Caco-2 (cell line): Measurements from ENCODE around the gene PRRX1. TPM values are rescaled to one million over a fixed set of nuclear protein-coding genes. Genes with fewer than 3 reads are reported as not detected.
A peak's percentile ranks its signal among the peaks of the same experiment; 100 is the strongest.

Source experiments
- Bru-seq: library from RNA; stranded (reverse); fragments of 400-500 nt; gene quantifications from one replicate; lab custom pipeline; 2021; lab: Mats Ljungman, UMichigan
- BruChase-seq, 2 experiments: library from RNA; stranded (reverse); fragments of 400-500 nt; gene quantifications; one replicate each; lab custom pipeline; 2021; lab: Mats Ljungman, UMichigan
- BruUV-seq: library from RNA; stranded (reverse); fragments of 400-500 nt; replicated peaks from 2 replicates; lab custom pipeline; 2021; lab: Mats Ljungman, UMichigan
- CTCF ChIA-PET: fragments of 300-600 bp; sonication (Branson Sonifier 250); formaldehyde crosslinking; loops from one replicate; lab custom pipeline; 2022; ENCODE audit warnings: antibody characterized with exemption; lab: Charles Lee
- POLR2A ChIA-PET: fragments of 300-600 bp; sonication (Branson Sonifier 250); formaldehyde crosslinking; loops from one replicate; lab custom pipeline; 2022; ENCODE audit warnings: antibody characterized with exemption; lab: Charles Lee
- DNase-seq, 2 experiments: peaks; one replicate each; pipeline versions ENCODE4 v3.0.0 to v3.0.0-alpha.2; 2020 to 2022
- H3K27me3 ChIP-seq: replicated peaks from 2 replicates; pipeline ENCODE4 v1.6.0; 2011; ENCODE audit warnings: low read length; ENCODE audit not compliant: control insufficient read depth, insufficient read depth
- H3K36me3 ChIP-seq: 2 replicates; pipeline ENCODE4 v1.5.1; 2011; ENCODE audit warnings: low read length; ENCODE audit not compliant: control insufficient read depth, insufficient read depth
- H3K4me1 ChIP-seq: fragments of 250-450 bp; sonication (Bioruptor Pico); 2 replicates; pipeline ENCODE4 v1.5.1; 2020; ENCODE audit warnings: mild to moderate bottlenecking
- H3K4me3 ChIP-seq: 2 replicates; pipeline ENCODE4 v1.5.1; 2011; ENCODE audit warnings: low read depth, mild to moderate bottlenecking, control low read depth, low read length
- H3K9me3 ChIP-seq: fragments of 250-450 bp; sonication (Bioruptor Pico); 2 replicates; pipeline ENCODE4 v1.5.1; 2020; ENCODE audit warnings: mild to moderate bottlenecking, moderate library complexity
- H3K27ac Mint-ChIP-seq: one replicate; pipeline ENCODE4 v1.8.0; 2022; ENCODE audit warnings: mixed read lengths; ENCODE audit not compliant: unreplicated experiment
- H3K27me3 Mint-ChIP-seq: one replicate; pipeline ENCODE4 v1.8.0; 2022; ENCODE audit warnings: mixed read lengths; ENCODE audit not compliant: insufficient read depth, unreplicated experiment
- H3K36me3 Mint-ChIP-seq: one replicate; pipeline ENCODE4 v1.8.0; 2022; ENCODE audit warnings: mild to moderate bottlenecking, mixed read lengths; ENCODE audit not compliant: insufficient read depth, unreplicated experiment
- H3K4me1 Mint-ChIP-seq: one replicate; pipeline ENCODE4 v1.8.0; 2022; ENCODE audit warnings: low read depth, mixed read lengths; ENCODE audit not compliant: unreplicated experiment
- H3K4me3 Mint-ChIP-seq: one replicate; pipeline ENCODE4 v1.8.0; 2022; ENCODE audit warnings: mild to moderate bottlenecking, moderate library complexity, mixed read lengths; ENCODE audit not compliant: unreplicated experiment
- H3K9me3 Mint-ChIP-seq: one replicate; pipeline ENCODE4 v1.8.0; 2022; ENCODE audit warnings: mixed read lengths; ENCODE audit not compliant: unreplicated experiment
- CTCF ChIP-seq, 2 experiments: fragments of 200-600 bp in 1 of 2; IDR thresholded peaks; 1 replicate in 1 of 2; 2 replicates in 1 of 2; pipeline versions ENCODE4 v1.5.1 to v1.8.0; 2011 to 2022; ENCODE audit warnings: antibody characterized with exemption in 1 of 2, control low read depth in 1 of 2, inconsistent platforms in 1 of 2, low read depth in 1 of 2, low read length in 1 of 2, mild to moderate bottlenecking in 1 of 2, moderate library complexity in 1 of 2; ENCODE audit not compliant: insufficient read depth in 1 of 2, severe bottlenecking in 1 of 2, unreplicated experiment in 1 of 2
- intact Hi-C: fragments of 100-400 bp; cut with micrococcal nuclease; formaldehyde crosslinking; loops from one replicate; pipeline ENCODE4 v1.10.0; 2022; ENCODE audit not compliant: unreplicated experiment
- long read RNA-seq: library from polyadenylated mRNA; stranded (forward); transcript quantifications from one replicate; pipeline ENCODE4 v2.0.0, GENCODE V29; 2022
- total RNA-seq: library from RNA; stranded (reverse); gene quantifications from 2 replicates; pipeline ENCODE4 v1.2.3, GENCODE V29; 2022

The PRRX1 gene
- total RNA-seq (not detected in 2 replicates), Bru-seq, nascent RNA (percentile 1 among the genes with signal in this experiment), BruChase-seq, experiment 1, labeled RNA remaining after a 2-hour chase (percentile 4 among the genes with signal in this experiment), BruChase-seq, experiment 2, labeled RNA remaining after a 6-hour chase (percentile 1 among the genes with signal in this experiment)
- long read RNA-seq = 0 reads

GRCh38 chr1:170664093-170664827 lies at the start of gene PRRX1:
Gene PRRX1, plus strand, starts transcription at chr1:170664131. Its CDS starts 88 bp downstream, at chr1:170664219.
- CTCF ChIA-PET = no interaction called here
- intact Hi-C loops = no loop called here
- Histone ChIP-seq H3K9me3 (no peaks in the 10 kb centered on the region), H3K36me3 (no peaks in the 10 kb centered on the region), H3K4me1 (no peaks in the 10 kb centered on the region), H3K4me3 (no peak within 1 kb of the TSS), H3K27me3 (no peaks in the 10 kb centered on the region; the same call in 1 of the 2 replicates)
- Mint-ChIP-seq H3K27me3 (peaks cover 19% of the 10 kb centered on the region), H3K4me3 (peak within 1 kb of the TSS; percentile 51), H3K36me3 (peaks cover 6% of the 10 kb centered on the region), H3K4me1 (no peaks in the 10 kb centered on the region), H3K27ac (no peak within 1 kb of the TSS), H3K9me3 (no peaks in the 10 kb centered on the region)
- no TSS peak for BruUV-seq
- DNase-seq = no peak
- no peak for TF ChIP-seq CTCF (IDR thresholded peaks at IDR 0.05; ENCODE audit: insufficient read depth in 1 of 2, low read depth in 1 of 2, low read length in 1 of 2, severe bottlenecking in 1 of 2, unreplicated experiment in 1 of 2)
- POLR2A ChIA-PET = no interaction called here

- Histone ChIP-seq H3K36me3 (no peaks in the 10 kb centered on the region), H3K27me3 (no peaks in the 10 kb centered on the region), H3K4me3 (no peak overlapping the region), H3K9me3 (no peaks in the 10 kb centered on the region), H3K4me1 (no peaks in the 10 kb centered on the region)
- Mint-ChIP-seq H3K36me3 (no peaks in the 10 kb centered on the region), H3K4me1 (no peaks in the 10 kb centered on the region), H3K27me3 (peaks cover 9% of the 10 kb centered on the region), H3K27ac (no peak overlapping the region), H3K9me3 (no peaks in the 10 kb centered on the region), H3K4me3 (no peak overlapping the region)
- no peak for TF ChIP-seq CTCF (IDR thresholded peaks at IDR 0.05; ENCODE audit: insufficient read depth in 1 of 2, low read depth in 1 of 2, low read length in 1 of 2, severe bottlenecking in 1 of 2, unreplicated experiment in 1 of 2)
- ChIA-PET CTCF (no interaction called here), POLR2A (no interaction called here)
- DNase-seq = no peak
- no TSS peak for BruUV-seq
- intact Hi-C loops = no loop called here
Observed at GRCh38 chr1:170617591-170618330, 46.2 kb upstream of the PRRX1 start.

GRCh38 chr1:170618421-170618820 lies 45.5 kb upstream of the PRRX1 start:
- no peaks in the 10 kb centered on the region for H3K4me1 ChIP-seq
- Mint-ChIP-seq H3K4me3 (no peak overlapping the region), H3K27me3 (peaks cover 4% of the 10 kb centered on the region), H3K4me1 (no peaks in the 10 kb centered on the region), H3K9me3 (no peaks in the 10 kb centered on the region), H3K27ac (no peak overlapping the region), H3K36me3 (no peaks in the 10 kb centered on the region)
- H3K9me3 ChIP-seq = no peaks in the 10 kb centered on the region
- ChIA-PET POLR2A (no interaction called here), CTCF (no interaction called here)
- H3K27me3 ChIP-seq = no peaks in the 10 kb centered on the region
- no peaks in the 10 kb centered on the region for H3K36me3 ChIP-seq
- intact Hi-C loops = no loop called here
- H3K4me3 ChIP-seq = no peak overlapping the region
- no peak for TF ChIP-seq CTCF (IDR thresholded peaks at IDR 0.05; ENCODE audit: insufficient read depth in 1 of 2, low read depth in 1 of 2, low read length in 1 of 2, severe bottlenecking in 1 of 2, unreplicated experiment in 1 of 2)
- no peak for DNase-seq
- BruUV-seq = no TSS peak
